OCI-LY1 (cell line): ENCODE data around the gene PDLIM5.

Experiments used
- H2AFZ ChIP-seq: fragments of 200-600 bp; sonication (generic), shearing (Covaris generic); 2 replicates; pipeline ENCODE4 v1.6.0; 2014; ENCODE audit warnings: antibody characterized with exemption, mild to moderate bottlenecking, low read length
- H3F3A ChIP-seq: fragments of 200-600 bp; sonication (generic), shearing (Covaris generic); 2 replicates; pipeline ENCODE4 v1.6.0; 2014; ENCODE audit warnings: mild to moderate bottlenecking, antibody characterized with exemption, low read length, moderate library complexity; ENCODE audit not compliant: insufficient read depth
- H3K27ac ChIP-seq: fragments of 200-600 bp; sonication (generic); 2 replicates; pipeline ENCODE4 v1.5.1; 2014; ENCODE audit warnings: low read length, mixed run types, mild to moderate bottlenecking, low read depth; ENCODE audit not compliant: poor library complexity, severe bottlenecking
- H3K27me3 ChIP-seq: fragments of 200-600 bp; sonication (generic); 2 replicates; pipeline ENCODE4 v1.6.0; 2014; ENCODE audit warnings: antibody characterized with exemption, mild to moderate bottlenecking, low read length, moderate library complexity; ENCODE audit not compliant: insufficient read depth
- H3K36me3 ChIP-seq: fragments of 200-600 bp; sonication (generic); 2 replicates; pipeline ENCODE4 v1.6.1; 2014; ENCODE audit warnings: mild to moderate bottlenecking, antibody characterized with exemption, low read length, moderate library complexity, mixed read lengths; ENCODE audit not compliant: insufficient read depth
- H3K4me1 ChIP-seq: fragments of 200-600 bp; sonication (generic); 2 replicates; pipeline ENCODE4 v1.5.1; 2014; ENCODE audit warnings: mild to moderate bottlenecking, low read length, moderate library complexity; ENCODE audit not compliant: insufficient read depth, severe bottlenecking
- H3K4me2 ChIP-seq: fragments of 200-600 bp; sonication (generic), shearing (Covaris generic); 2 replicates; pipeline ENCODE4 v1.6.1; 2014; ENCODE audit warnings: low read length
- H3K4me3 ChIP-seq: fragments of 200-600 bp; sonication (generic); 2 replicates; pipeline ENCODE4 v1.5.1; 2014; ENCODE audit warnings: low read length, low read depth, mild to moderate bottlenecking, mixed read lengths; ENCODE audit not compliant: poor library complexity, severe bottlenecking
- H3K79me2 ChIP-seq: fragments of 200-600 bp; shearing (Covaris generic); 2 replicates; pipeline ENCODE4 v1.6.1; 2016; ENCODE audit warnings: mixed run types, low read length, mixed read lengths; ENCODE audit not compliant: insufficient read depth
- H3K9ac ChIP-seq: fragments of 200-600 bp; sonication (generic), shearing (Covaris generic); 2 replicates; pipeline ENCODE4 v1.6.1; 2014; ENCODE audit warnings: mild to moderate bottlenecking, low read length, mixed read lengths
- H3K9me2 ChIP-seq: fragments of 200-600 bp; sonication (generic), shearing (Covaris generic); 2 replicates; pipeline ENCODE4 v1.6.1; 2014; ENCODE audit warnings: low read depth, mild to moderate bottlenecking, low read length, mixed read lengths
- H3K9me3 ChIP-seq: fragments of 200-600 bp; shearing (Covaris generic); 2 replicates; pipeline ENCODE4 v1.6.1; 2014; ENCODE audit warnings: low read length, mixed read lengths
- H4K20me1 ChIP-seq: fragments of 200-600 bp; sonication (generic), shearing (Covaris generic); 2 replicates; pipeline ENCODE4 v1.6.0; 2016; ENCODE audit warnings: mild to moderate bottlenecking, low read length; ENCODE audit not compliant: insufficient read depth
- CTCF ChIP-seq: fragments of 200-600 bp; sonication (generic), shearing (Covaris generic); IDR thresholded peaks from 2 replicates; pipeline ENCODE4 v1.5.1; 2017; ENCODE audit warnings: mild to moderate bottlenecking, antibody characterized with exemption, low read length, moderate library complexity, mixed read lengths
- EZH2 ChIP-seq: fragments of 200-600 bp; sonication (generic), shearing (Covaris generic); IDR thresholded peaks from 2 replicates; pipeline ENCODE4 v1.8.0; 2017; ENCODE audit warnings: borderline replicate concordance, mixed run types, mild to moderate bottlenecking, antibody characterized with exemption, low read length, moderate library complexity, mixed read lengths

PDLIM5 gene

GRCh38 chr4:94409962-94410361, 41.8 kb upstream of the PDLIM5 start:
- Histone ChIP-seq H3K36me3 (no peaks in the 10 kb centered on the region), H3K4me1 (no peaks in the 10 kb centered on the region), H3F3A (no peaks in the 10 kb centered on the region), H4K20me1 (no peaks in the 10 kb centered on the region), H3K79me2 (no peaks in the 10 kb centered on the region), H3K4me2 (no peak overlapping the region), H3K27me3 (no peaks in the 10 kb centered on the region), H3K27ac (no peak overlapping the region), H3K9me3 (no peaks in the 10 kb centered on the region), H2AFZ (no peak overlapping the region), H3K4me3 (no peak overlapping the region), H3K9me2 (no peaks in the 10 kb centered on the region), H3K9ac (no peak overlapping the region)
- TF ChIP-seq EZH2 (no peak), CTCF (no peak)

GRCh38 chr4:94410678-94411206, 41.0 kb upstream of the PDLIM5 start:
- no peak overlapping the region for H2AFZ ChIP-seq
- no peaks in the 10 kb centered on the region for H4K20me1 ChIP-seq
- no peak overlapping the region for H3K9ac ChIP-seq

GRCh38 chr4:94411296-94411695, 40.4 kb upstream of the PDLIM5 start:
- H3K4me2 ChIP-seq = no peak overlapping the region
- H2AFZ ChIP-seq = no peak overlapping the region
- no peak overlapping the region for H3K4me3 ChIP-seq
- no peaks in the 10 kb centered on the region for H3K4me1 ChIP-seq
- H3F3A ChIP-seq = no peaks in the 10 kb centered on the region
- no peak for TF ChIP-seq CTCF
- TF ChIP-seq EZH2 = no peak
- H4K20me1 ChIP-seq = no peaks in the 10 kb centered on the region
- H3K36me3 ChIP-seq = no peaks in the 10 kb centered on the region
- no peaks in the 10 kb centered on the region for H3K9me2 ChIP-seq
- no peak overlapping the region for H3K27ac ChIP-seq
- H3K79me2 ChIP-seq = no peaks in the 10 kb centered on the region
- no peaks in the 10 kb centered on the region for H3K27me3 ChIP-seq
- H3K9me3 ChIP-seq = no peaks in the 10 kb centered on the region
- H3K9ac ChIP-seq = no peak overlapping the region

More at GRCh38 chr4:94410678-94411206, 41.0 kb upstream of the PDLIM5 start:
- Histone ChIP-seq H3K4me3 (no peak overlapping the region), H3K36me3 (no peaks in the 10 kb centered on the region), H3K4me1 (no peaks in the 10 kb centered on the region), H3K9me2 (no peaks in the 10 kb centered on the region), H3F3A (no peaks in the 10 kb centered on the region), H3K27ac (no peak overlapping the region), H3K9me3 (no peaks in the 10 kb centered on the region), H3K27me3 (no peaks in the 10 kb centered on the region), H3K4me2 (no peak overlapping the region), H3K79me2 (no peaks in the 10 kb centered on the region)
- TF ChIP-seq CTCF (no peak), EZH2 (no peak)
